ENCODE measurements around the gene PES1.
"Not testable (repeated sequence)": the region's sequence is repeated elsewhere in the genome, so short reads cannot be mapped to it uniquely, and the experiment has no call there.

PES1 gene

DNA sequence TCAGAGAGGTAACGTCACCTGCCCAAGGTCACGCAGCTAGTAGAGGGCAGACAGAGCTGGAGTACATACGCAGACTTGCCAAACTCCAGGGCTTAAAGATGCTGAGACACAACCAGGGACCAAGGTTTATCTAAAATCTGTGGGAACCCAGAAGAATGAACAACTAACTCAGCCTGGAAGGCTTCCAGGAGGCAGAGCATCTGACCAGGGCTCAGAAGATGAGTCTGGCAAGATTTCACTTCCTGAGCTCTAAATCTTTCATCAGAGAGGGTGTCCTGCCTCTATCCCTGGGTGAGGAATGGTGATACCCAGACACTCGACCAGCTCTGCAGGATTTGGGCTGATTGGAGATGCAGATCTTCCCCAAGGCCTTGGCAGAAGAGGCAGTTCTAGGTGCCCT, 26.4 kb downstream of the PES1 start:
- TF ChIP-seq JUND (IDR thresholded peaks at IDR 0.05; ENCODE audit: low read depth), result no peak
- in situ Hi-C loops (cut with HindIII; ENCODE audit: low pct_unique_long_range_greater_than_20kb, low sequenced_read_pairs), result no loop called here
- DNase-seq (ENCODE audit: low read depth in 1 of 2, low spot score in 1 of 2), result no peak

DNA sequence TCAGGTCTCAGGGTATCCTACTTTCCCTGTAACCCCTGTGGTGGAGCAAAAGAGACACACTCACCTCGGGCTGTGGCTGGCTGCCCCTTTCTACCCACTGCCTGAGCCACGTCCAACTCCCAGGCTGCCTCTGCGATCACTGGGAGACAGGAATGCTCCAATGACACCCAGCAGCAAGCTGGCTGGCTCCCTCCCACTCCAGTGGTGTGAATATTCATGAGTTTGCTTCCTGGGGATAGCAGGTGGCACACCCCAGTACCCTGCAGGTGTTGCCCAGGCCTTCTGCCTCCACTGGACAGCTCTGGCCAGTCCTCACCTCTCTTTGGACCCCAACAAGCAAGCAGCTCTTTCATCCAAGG, 27.0 kb downstream of the PES1 start:
- in situ Hi-C loops (cut with HindIII; ENCODE audit: low pct_unique_long_range_greater_than_20kb, low sequenced_read_pairs), result no loop called here
- no peak for DNase-seq (ENCODE audit: low read depth in 1 of 2, low spot score in 1 of 2)
- TF ChIP-seq JUND (IDR thresholded peaks at IDR 0.05; ENCODE audit: low read depth), result no peak

DNA sequence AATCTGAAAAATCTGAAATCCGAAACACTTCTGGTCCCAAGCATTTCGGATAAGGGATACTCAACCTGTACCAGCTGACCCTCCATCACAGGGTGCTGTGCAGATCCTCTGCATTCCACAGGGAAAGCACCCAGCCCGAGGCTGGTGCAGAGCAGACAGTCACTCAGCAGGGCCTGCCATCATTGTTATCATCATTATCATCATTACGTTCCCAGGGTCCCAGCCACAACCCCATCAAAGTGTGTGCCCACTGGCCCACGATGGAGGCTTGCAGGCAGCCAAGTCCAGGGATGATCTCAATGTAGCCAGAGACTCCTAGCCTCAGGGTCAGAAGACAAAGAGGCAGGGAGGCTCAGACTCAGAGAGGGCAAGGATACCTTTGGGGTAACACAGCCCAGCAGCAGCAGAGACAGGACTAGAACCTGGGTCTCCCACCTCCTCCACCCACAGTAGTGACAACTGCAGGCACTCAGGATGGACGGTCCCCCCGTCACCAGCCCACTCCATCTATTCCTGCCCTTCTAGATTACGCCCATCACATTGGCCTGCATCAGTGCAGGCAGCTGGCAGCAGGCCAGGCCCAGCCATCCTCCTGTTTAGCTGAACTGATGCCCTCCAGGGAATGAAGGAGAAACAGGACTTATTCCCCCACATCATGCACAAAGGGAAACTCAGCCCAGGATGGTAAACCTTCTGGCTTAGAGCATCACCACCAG, 27.5 kb downstream of the PES1 start:
- in situ Hi-C loops (cut with HindIII; ENCODE audit: low pct_unique_long_range_greater_than_20kb, low sequenced_read_pairs), result no loop called here
- TF ChIP-seq JUND (IDR thresholded peaks at IDR 0.05; ENCODE audit: low read depth), result no peak
- DNase-seq (ENCODE audit: low read depth in 1 of 2, low spot score in 1 of 2), result no peak

DNA sequence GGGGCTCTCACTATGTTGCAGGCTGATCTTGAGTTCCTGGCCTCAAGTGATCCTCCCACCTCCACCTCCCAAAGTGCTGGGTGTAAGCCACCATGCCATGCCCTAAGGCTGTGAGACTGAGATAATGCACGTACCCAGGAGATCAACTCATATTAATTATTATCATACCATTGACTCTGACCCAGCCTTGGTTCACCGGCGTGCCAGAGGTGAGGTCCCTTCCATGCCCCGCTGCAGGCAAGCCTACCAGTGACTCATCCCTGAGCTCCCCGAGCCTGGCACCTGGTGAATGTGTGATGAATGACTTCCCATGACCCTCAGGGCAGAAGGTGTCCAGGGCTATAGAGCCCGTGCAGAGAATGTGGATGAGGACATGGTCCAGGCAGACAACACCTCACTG, 29.3 kb downstream of the PES1 start:
- in situ Hi-C loops (cut with HindIII; ENCODE audit: low pct_unique_long_range_greater_than_20kb, low sequenced_read_pairs), result no loop called here
- TF ChIP-seq JUND (IDR thresholded peaks at IDR 0.05; ENCODE audit: low read depth), result no peak
- DNase-seq (ENCODE audit: low read depth in 1 of 2, low spot score in 1 of 2), result no peak

DNA sequence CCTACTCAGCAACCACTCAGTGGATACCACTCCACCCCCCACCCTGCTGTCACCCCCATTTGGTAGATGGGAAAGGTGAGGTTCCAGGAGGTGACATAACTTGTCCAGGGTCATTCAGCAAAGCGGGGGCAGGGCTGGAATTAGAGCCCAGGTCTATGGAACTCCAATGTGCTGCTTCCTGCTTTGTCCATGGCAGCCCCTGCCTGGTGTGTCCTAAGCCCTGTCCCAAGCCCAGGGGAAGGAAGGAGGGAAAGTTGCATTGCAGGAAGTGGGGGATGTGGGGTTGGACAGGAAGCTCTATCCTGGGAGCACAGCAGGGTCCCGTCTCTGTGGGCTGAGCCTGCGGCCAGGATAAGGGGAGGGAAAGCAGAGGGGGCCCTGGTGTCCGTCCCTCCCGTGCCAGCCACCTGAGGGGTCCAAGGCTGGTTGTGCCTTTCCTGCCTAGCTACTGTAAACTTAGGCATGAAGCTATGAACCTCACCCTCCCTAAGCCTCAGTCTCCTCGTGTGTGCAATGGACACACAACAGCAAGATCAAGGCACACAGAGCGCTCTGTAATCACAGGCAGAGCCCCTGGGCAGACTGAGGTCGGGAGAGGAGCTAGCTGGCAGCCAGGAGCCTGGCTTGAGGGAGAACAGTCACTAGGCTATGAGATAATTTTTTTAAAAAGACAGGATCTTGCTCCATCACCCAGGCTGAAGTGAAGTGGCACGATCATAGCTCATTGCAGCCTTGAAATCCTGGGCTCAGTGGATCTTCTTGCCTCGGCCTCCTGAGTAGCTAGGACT, 30.1 kb downstream of the PES1 start:
- no peak for TF ChIP-seq JUND (IDR thresholded peaks at IDR 0.05; ENCODE audit: low read depth)

GRCh38 chr22:30560643-30561202, 31.0 kb downstream of the PES1 start:
- in situ Hi-C loops (cut with HindIII; ENCODE audit: low pct_unique_long_range_greater_than_20kb, low sequenced_read_pairs); DNase-seq (ENCODE audit: low read depth in 1 of 2, low spot score in 1 of 2): not testable (repeated sequence)

More for the DNA sequence above, 30.1 kb downstream of the PES1 start:
- no peak for DNase-seq (ENCODE audit: low read depth in 1 of 2, low spot score in 1 of 2)
- in situ Hi-C loops (cut with HindIII; ENCODE audit: low pct_unique_long_range_greater_than_20kb, low sequenced_read_pairs), result no loop called here

DNA sequence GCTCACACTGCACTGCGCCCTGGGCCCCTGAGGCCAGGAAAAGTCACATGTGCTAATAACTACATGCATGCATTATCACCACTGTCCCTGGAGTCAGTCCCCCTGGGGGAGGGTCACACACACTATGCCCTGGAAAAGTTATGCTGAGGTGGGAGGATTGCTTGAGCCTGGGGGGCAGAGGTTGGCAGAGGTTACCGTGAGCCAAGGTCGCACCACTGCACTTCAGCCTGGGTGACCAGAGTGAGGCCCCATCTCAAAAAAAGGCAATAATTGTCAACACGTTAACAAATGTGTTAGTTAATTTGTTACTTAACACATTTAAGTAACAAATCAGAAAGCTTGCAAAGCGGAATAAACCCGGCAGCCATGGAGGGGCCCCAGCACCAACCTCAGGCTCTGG, 31.8 kb downstream of the PES1 start:
- no peak for DNase-seq (ENCODE audit: low read depth in 1 of 2, low spot score in 1 of 2)
- no peak for TF ChIP-seq JUND (IDR thresholded peaks at IDR 0.05; ENCODE audit: low read depth)
- in situ Hi-C loops (cut with HindIII; ENCODE audit: low pct_unique_long_range_greater_than_20kb, low sequenced_read_pairs), result no loop called here

DNA sequence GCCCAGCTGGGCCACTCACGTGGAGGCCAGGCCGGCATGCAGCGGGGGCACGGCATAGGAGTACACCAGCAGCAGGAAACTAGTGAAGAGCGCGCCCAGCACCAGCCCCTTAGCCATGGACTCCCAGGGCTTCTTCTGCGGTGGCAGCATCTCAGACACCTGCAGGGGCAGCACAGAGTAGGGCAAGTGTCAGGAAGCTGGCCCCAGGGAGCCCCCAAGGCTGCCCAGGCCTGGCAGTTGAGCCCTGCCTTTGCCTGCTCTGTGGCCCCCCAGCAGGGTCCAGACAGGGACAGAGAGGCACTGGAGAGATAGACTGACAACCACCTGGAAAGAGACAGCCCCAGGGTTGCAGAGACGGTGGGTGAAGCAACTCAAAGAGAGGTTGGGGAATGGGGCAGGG, 34.5 kb downstream of the PES1 start:
- DNase-seq (ENCODE audit: low read depth in 1 of 2, low spot score in 1 of 2), result no peak
- in situ Hi-C loops (cut with HindIII; ENCODE audit: low pct_unique_long_range_greater_than_20kb, low sequenced_read_pairs), result no loop called here
- no peak for TF ChIP-seq JUND (IDR thresholded peaks at IDR 0.05; ENCODE audit: low read depth)

DNA sequence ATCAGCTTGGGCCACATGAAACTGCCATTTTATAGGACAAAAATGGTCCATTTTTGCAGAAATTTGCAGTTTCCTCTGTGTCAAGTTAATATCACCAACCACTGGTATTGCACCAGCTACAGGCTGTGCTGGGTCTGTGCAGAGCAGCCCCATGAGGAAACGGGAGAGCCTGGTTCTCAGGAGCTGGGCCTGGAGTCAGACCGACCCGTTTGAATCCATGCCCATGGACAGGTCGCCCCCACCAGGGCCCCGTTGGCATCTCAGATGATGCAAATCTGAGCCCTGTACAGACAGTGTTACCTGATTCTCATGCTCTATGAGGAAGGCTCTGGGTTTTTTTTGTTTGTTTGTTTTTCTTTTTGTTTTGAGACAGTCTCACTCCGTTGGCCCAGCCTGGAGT, 35.3 kb downstream of the PES1 start:
- TF ChIP-seq JUND (IDR thresholded peaks at IDR 0.05; ENCODE audit: low read depth), result no peak
- DNase-seq (ENCODE audit: low read depth in 1 of 2, low spot score in 1 of 2), result peak in 1 of 2 experiments; percentile 59
- in situ Hi-C loops (cut with HindIII; ENCODE audit: low pct_unique_long_range_greater_than_20kb, low sequenced_read_pairs), result no loop called here

DNA sequence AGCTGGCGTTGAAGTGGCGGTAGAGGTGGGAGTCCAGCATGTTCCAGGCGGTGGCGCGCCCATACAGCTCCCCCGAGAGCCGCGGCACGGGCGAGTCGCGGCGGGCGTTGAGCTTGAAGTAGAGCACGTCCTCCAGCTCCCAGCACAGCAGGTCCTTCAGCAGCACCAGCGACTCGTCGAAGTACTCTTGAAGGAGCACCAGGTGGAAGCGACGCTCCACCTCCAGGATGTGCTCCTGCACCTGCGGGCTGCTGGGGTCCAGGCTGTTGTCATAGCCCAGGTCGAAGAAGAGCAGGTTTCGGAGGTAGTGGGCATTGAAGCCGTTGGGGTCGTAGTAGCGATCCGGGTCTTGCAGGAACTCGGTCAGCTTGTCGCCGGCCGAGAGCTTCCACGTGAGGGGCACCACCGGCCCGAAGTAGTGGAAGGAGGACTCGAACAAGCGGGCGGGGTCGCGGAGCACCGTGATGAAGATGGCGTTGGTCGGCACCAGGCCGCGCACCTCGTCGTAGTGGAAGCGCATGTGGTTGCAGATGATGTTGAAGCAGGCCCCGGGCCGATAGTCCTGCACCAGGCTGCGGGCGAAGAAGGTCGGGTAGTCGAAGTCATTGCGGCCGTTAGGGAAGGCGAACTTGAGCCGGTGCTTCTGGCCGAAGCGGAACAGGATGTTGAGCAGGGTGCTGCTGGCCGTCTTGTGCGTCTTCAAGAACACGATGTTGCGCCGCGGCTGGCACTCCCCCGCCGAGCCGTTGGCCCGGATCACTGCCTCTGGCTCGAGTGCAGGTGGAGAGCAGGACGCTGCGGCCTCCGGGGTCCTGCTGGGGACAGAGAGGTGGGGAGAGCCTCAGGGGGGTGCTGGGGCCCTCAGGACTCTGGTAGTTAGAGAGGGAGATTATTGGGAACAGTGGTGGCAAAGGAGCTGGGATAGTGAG, 36.2 kb downstream of the PES1 start:
- DNase-seq (ENCODE audit: low read depth in 1 of 2, low spot score in 1 of 2), result no peak
- in situ Hi-C loops (cut with HindIII; ENCODE audit: low pct_unique_long_range_greater_than_20kb, low sequenced_read_pairs), result no loop called here
- no peak for TF ChIP-seq JUND (IDR thresholded peaks at IDR 0.05; ENCODE audit: low read depth)

DNA sequence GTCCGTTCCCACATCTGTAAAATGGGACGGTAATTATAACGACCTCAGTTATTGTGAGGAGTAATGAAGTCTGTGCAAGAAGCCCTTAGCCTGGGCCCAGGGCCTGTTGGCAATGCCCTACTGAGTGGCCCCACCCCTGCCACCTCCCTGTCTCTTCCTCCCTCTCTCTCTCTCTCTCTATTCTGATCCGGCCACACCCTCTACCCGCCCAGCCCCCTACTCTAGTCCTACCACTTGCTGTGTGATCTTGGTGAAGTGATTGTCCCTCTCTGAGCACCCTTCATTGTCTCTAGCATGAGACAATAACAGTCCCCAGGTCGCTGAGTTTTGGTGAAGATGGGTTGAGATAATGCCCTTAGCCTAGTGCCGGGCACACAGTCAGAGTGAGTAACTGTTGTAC, 37.7 kb downstream of the PES1 start:
- no peak for DNase-seq (ENCODE audit: low read depth in 1 of 2, low spot score in 1 of 2)
- in situ Hi-C loops (cut with HindIII; ENCODE audit: low pct_unique_long_range_greater_than_20kb, low sequenced_read_pairs), result no loop called here
- no peak for TF ChIP-seq JUND (IDR thresholded peaks at IDR 0.05; ENCODE audit: low read depth)

GRCh38 chr22:30552719-30553118, 39.0 kb downstream of the PES1 start:
- TF ChIP-seq JUND (IDR thresholded peaks at IDR 0.05; ENCODE audit: low read depth), result no peak
- no peak for DNase-seq (ENCODE audit: low read depth in 1 of 2, low spot score in 1 of 2)
- in situ Hi-C loops (cut with HindIII; ENCODE audit: low pct_unique_long_range_greater_than_20kb, low sequenced_read_pairs), result no loop called here

DNA sequence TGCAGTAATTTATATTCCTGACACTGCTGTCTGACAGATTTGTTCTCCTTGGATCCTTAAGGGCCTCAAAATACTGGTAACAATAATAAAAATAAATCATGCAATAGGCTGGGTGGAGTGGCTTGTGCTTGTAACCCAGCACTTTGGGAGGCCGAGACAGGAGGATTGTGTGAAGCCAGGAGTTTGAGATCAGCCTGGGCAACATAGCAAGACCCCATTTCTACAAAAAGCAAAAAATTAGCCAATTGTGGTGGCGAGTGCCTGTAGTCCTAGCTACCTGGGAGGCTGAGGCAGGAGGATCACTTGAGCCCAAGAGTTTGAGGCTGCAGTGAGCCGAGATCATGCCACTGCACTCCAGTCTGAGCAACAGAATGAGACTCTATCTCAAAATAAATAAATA, 39.9 kb downstream of the PES1 start:
- DNase-seq (ENCODE audit: low read depth in 1 of 2, low spot score in 1 of 2); in situ Hi-C loops (cut with HindIII; ENCODE audit: low pct_unique_long_range_greater_than_20kb, low sequenced_read_pairs): not testable (repeated sequence)

All from T47D (cell line).